B cell (primary cell): Measurements from ENCODE around the gene KCNQ2. TPM values are rescaled to one million over a fixed set of nuclear protein-coding genes. Genes with fewer than 3 reads are reported as not detected.

Experiments used
- ATAC-seq: fragments of 200-7000 bp; cut with Tn5 transposase; one replicate; pipeline ENCODE4 v1.10.0; 2021; ENCODE audit warnings: low read depth, mild to moderate bottlenecking, moderate number of reproducible peaks, moderate library complexity
- CTCF ChIA-PET: fragments of 350-600 bp; sonication (Branson Sonifier 250); formaldehyde crosslinking; loops from one replicate; lab custom pipeline; 2021; ENCODE audit warnings: antibody characterized with exemption, inconsistent platforms; lab: Charles Lee
- POLR2A ChIA-PET: fragments of 350-600 bp; sonication (Branson Sonifier 250); formaldehyde crosslinking; loops from one replicate; lab custom pipeline; 2021; ENCODE audit warnings: antibody characterized with exemption; lab: Charles Lee
- DNase-seq: peaks from one replicate; pipeline ENCODE4 v3.0.0; 2013
- H2AFZ ChIP-seq: 2 replicates; pipeline ENCODE4 v1.6.1; 2012; ENCODE audit warnings: mild to moderate bottlenecking, low read depth, low read length; ENCODE audit not compliant: insufficient read depth, poor library complexity, severe bottlenecking
- H3K27ac ChIP-seq, 2 donors: 1 replicate in 1 of 2; 2 replicates in 1 of 2; pipeline ENCODE4 v1.5.1; 2012 to 2013; ENCODE audit warnings: low read length in 2 of 2, mild to moderate bottlenecking in 2 of 2, moderate library complexity in 1 of 2
- H3K27me3 ChIP-seq, 4 experiments: fragments of 200-600 bp in 1 of 4; sonication (generic) in 1 of 4; replicated peaks in 1 of 4; 1 replicate in 2 of 4; 2 replicates in 2 of 4; pipeline versions ENCODE4 v1.6.1 to v1.7.0; 2013 to 2016; ENCODE audit warnings: low read length in 3 of 4, mild to moderate bottlenecking in 2 of 4, mixed read lengths in 1 of 4, moderate library complexity in 1 of 4; ENCODE audit not compliant: insufficient read depth in 4 of 4, control insufficient read depth in 3 of 4; ENCODE audit errors: control extremely low read depth in 1 of 4
- H3K36me3 ChIP-seq, 2 experiments: replicated peaks in 1 of 2; 1 replicate in 1 of 2; 2 replicates in 1 of 2; pipeline versions ENCODE4 v1.6.1 to v1.7.1; 2013; ENCODE audit warnings: low read length in 1 of 2; ENCODE audit not compliant: insufficient read depth in 2 of 2, control insufficient read depth in 1 of 2; ENCODE audit errors: control extremely low read depth in 1 of 2, extremely low read depth in 1 of 2
- H3K4me1 ChIP-seq, 2 donors: fragments of 200-600 bp in 1 of 2; sonication (generic) in 1 of 2; 1 replicate in 1 of 2; 2 replicates in 1 of 2; pipeline versions ENCODE4 v1.5.1 to v1.6.1; 2013 to 2017; ENCODE audit warnings: low read length in 2 of 2; ENCODE audit not compliant: control insufficient read depth in 2 of 2, insufficient read depth in 2 of 2
- H3K4me2 ChIP-seq: replicated peaks from 2 replicates; pipeline ENCODE3; 2012; ENCODE audit warnings: mild to moderate bottlenecking, low read depth, low read length; ENCODE audit not compliant: poor library complexity, severe bottlenecking
- H3K4me3 ChIP-seq, 5 experiments: fragments of 200-600 bp in 1 of 5; sonication (generic) in 1 of 5; 1 replicate in 3 of 5; 2 replicates in 2 of 5; pipeline versions ENCODE4 v1.5.1 to v1.7.0; 2011 to 2016; ENCODE audit warnings: low read length in 4 of 5, mild to moderate bottlenecking in 4 of 5, low read depth in 2 of 5, control low read depth in 1 of 5, moderate library complexity in 1 of 5; ENCODE audit not compliant: insufficient read depth in 1 of 5; ENCODE audit errors: control extremely low read depth in 1 of 5, extremely low read depth in 1 of 5
- H3K79me2 ChIP-seq: fragments of 200-600 bp; sonication (generic); one replicate; pipeline ENCODE4 v1.6.0; 2016; ENCODE audit warnings: low read length; ENCODE audit not compliant: control insufficient read depth, insufficient read depth
- H3K9ac ChIP-seq: fragments of 200-600 bp; sonication (generic); 2 replicates; pipeline ENCODE4 v1.6.1; 2017; ENCODE audit warnings: mild to moderate bottlenecking, low read length, moderate library complexity
- H3K9me3 ChIP-seq, 3 donors: one replicate each; pipeline versions ENCODE4 v1.6.1 to v1.7.1; 2013; ENCODE audit warnings: low read length in 2 of 3; ENCODE audit not compliant: control insufficient read depth in 2 of 3, insufficient read depth in 1 of 3; ENCODE audit errors: control extremely low read depth in 1 of 3
- H4K20me1 ChIP-seq: 2 replicates; pipeline ENCODE4 v1.6.0; 2012; ENCODE audit warnings: mild to moderate bottlenecking, low read length; ENCODE audit not compliant: insufficient read depth, control insufficient read depth, poor library complexity, severe bottlenecking
- H3K27ac Mint-ChIP-seq: one replicate; pipeline ENCODE4 v1.8.0; 2021; ENCODE audit warnings: mixed read lengths
- H3K27me3 Mint-ChIP-seq: one replicate; pipeline ENCODE4 v1.8.0; 2021; ENCODE audit warnings: mixed read lengths
- H3K4me1 Mint-ChIP-seq: one replicate; pipeline ENCODE4 v1.8.0; 2021; ENCODE audit warnings: mixed read lengths
- H3K4me3 Mint-ChIP-seq: one replicate; pipeline ENCODE4 v1.8.0; 2021; ENCODE audit warnings: mixed read lengths
- H3K9me3 Mint-ChIP-seq: one replicate; pipeline ENCODE4 v1.8.0; 2022; ENCODE audit warnings: mixed read lengths; ENCODE audit not compliant: insufficient read depth
- EZH2 ChIP-seq: IDR thresholded peaks from 2 replicates; pipeline ENCODE4 v1.6.1; 2012; ENCODE audit warnings: borderline replicate concordance, low read depth, mild to moderate bottlenecking, moderate library complexity, low read length; ENCODE audit not compliant: insufficient read depth, poor library complexity, severe bottlenecking
- WGBS: methylation state at CpG from one replicate; pipeline ENCODE4 v1.1.5; 2013; ENCODE audit warnings: missing lambda C conversion rate; ENCODE audit not compliant: insufficient coverage; 5-methylcytosine and 5-hydroxymethylcytosine counted together
- intact Hi-C: fragments of 100-400 bp; cut with micrococcal nuclease; formaldehyde crosslinking; loops from one replicate; pipeline ENCODE4 v1.10.0; 2022
- polyA plus RNA-seq: library from polyadenylated mRNA; depleted of rRNA; stranded (reverse); fragments of >200 nt; gene quantifications from 2 replicates; pipeline ENCODE4 v1.2.3, GENCODE V29; 2012
- total RNA-seq, 2 donors: library from RNA; stranded (reverse); fragments of 120-200 nt in 1 of 2; gene quantifications; 1 replicate in 1 of 2; 2 replicates in 1 of 2; pipeline versions ENCODE4 v1.2.3 to v1.2.4, GENCODE V29; 2013 to 2022
- TF ChIP-seq, protein P1 (sequence below): fragments of 200-600 bp; IDR thresholded peaks from one replicate; pipeline ENCODE4 v1.8.0; 2022; ENCODE audit warnings: antibody characterized with exemption, mild to moderate bottlenecking

Gene KCNQ2
- total and polyA plus RNA-seq, 2 donors (not counting 1 experiment from before 2014, with no cell fraction given), result 0.12 TPM; not detected in 1

DNA sequence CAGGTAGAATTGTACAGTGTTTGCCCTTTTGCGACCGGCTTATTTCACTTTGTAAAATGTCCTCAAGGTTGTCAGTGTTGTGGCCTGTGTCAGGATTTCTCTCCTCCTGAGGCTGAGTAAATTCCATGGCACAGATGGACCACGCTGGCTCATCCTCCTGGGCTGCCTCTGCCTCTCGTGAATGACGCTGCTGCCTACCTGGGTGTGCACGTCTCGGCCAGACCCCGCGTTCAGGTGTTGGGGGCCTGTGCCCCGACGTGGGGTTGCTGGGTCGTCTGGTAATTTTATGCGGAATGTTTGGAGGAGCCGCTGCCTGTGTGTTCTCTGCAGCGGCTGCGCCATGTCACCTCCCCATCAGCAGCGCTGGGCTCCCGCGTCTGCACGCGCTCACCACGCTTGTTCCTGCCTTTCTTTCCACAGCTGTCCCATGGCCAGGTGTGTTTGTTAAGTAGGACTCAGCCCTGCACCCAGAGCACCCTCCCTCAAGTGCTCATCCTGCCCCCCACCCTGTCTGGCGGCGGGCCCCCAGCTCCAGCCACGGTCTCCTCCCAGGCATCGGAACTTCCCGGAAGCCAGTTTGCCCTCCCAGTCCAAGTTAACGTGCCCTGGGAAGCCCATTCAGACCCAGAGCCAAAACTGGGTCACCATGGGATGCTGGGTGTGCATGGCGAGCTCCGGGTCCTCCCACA lies 75.2 kb downstream of the KCNQ2 start:
- H3K4me3 ChIP-seq, result no peak overlapping the region
- Mint-ChIP-seq H3K9me3 (no peaks in the 10 kb centered on the region), H3K27ac (no peak overlapping the region), H3K4me1 (no peaks in the 10 kb centered on the region), H3K27me3 (no peaks in the 10 kb centered on the region), H3K4me3 (no peak overlapping the region)
- no peaks in the 10 kb centered on the region for H3K4me1 ChIP-seq
- no peak overlapping the region for H3K4me2 ChIP-seq
- ATAC-seq (no peak), DNase-seq (no peak)
- no peak overlapping the region for H2AFZ ChIP-seq
- H3K9me3 ChIP-seq, result no peaks in the 10 kb centered on the region
- TF ChIP-seq EZH2, result no peak
- TF ChIP-seq, protein P1, sequence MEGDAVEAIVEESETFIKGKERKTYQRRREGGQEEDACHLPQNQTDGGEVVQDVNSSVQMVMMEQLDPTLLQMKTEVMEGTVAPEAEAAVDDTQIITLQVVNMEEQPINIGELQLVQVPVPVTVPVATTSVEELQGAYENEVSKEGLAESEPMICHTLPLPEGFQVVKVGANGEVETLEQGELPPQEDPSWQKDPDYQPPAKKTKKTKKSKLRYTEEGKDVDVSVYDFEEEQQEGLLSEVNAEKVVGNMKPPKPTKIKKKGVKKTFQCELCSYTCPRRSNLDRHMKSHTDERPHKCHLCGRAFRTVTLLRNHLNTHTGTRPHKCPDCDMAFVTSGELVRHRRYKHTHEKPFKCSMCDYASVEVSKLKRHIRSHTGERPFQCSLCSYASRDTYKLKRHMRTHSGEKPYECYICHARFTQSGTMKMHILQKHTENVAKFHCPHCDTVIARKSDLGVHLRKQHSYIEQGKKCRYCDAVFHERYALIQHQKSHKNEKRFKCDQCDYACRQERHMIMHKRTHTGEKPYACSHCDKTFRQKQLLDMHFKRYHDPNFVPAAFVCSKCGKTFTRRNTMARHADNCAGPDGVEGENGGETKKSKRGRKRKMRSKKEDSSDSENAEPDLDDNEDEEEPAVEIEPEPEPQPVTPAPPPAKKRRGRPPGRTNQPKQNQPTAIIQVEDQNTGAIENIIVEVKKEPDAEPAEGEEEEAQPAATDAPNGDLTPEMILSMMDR, result no peak
- no peaks in the 10 kb centered on the region for H3K27me3 ChIP-seq
- H3K27ac ChIP-seq, result no peak overlapping the region
- H3K9ac ChIP-seq, result no peak overlapping the region
- POLR2A ChIA-PET, result no interaction called here
- no peaks in the 10 kb centered on the region for H3K36me3 ChIP-seq
- intact Hi-C loops, result no loop called here
- CTCF ChIA-PET, result no interaction called here
- no peaks in the 10 kb centered on the region for H4K20me1 ChIP-seq
- WGBS, result 95% methylated on average over 19 of the region's 30 CpGs
- H3K79me2 ChIP-seq, result no peaks in the 10 kb centered on the region

- WGBS, result 91% methylated on average over 12 of the region's 12 CpGs
- Histone ChIP-seq H3K4me2 (no peak overlapping the region), H3K79me2 (no peaks in the 10 kb centered on the region), H3K4me1 (no peaks in the 10 kb centered on the region), H3K4me3 (no peak overlapping the region), H3K27ac (no peak overlapping the region), H2AFZ (no peak overlapping the region), H4K20me1 (no peaks in the 10 kb centered on the region), H3K27me3 (peaks cover 0 to 3% (median 0%) of the 10 kb centered on the region in 4 experiments), H3K9me3 (no peaks in the 10 kb centered on the region), H3K9ac (no peak overlapping the region), H3K36me3 (no peaks in the 10 kb centered on the region)
- H3K27ac Mint-ChIP-seq, result no peak overlapping the region
- no peak overlapping the region for H3K4me3 Mint-ChIP-seq
- H3K4me1 Mint-ChIP-seq, result no peaks in the 10 kb centered on the region
- ChIA-PET POLR2A (no interaction called here), CTCF (no interaction called here)
- TF ChIP-seq, protein P1, result no peak
- TF ChIP-seq EZH2, result no peak
- intact Hi-C loops, result no loop called here
- DNase-seq, result no peak
- no peaks in the 10 kb centered on the region for H3K27me3 Mint-ChIP-seq
- ATAC-seq, result no peak
- no peaks in the 10 kb centered on the region for H3K9me3 Mint-ChIP-seq
Observed at GRCh38 chr20:63396300-63396699, 76.2 kb downstream of the KCNQ2 start.
